C4-2B (cell line): ENCODE measurements around the gene SMO.

Experiments used
- CTCF ChIP-seq: fragments of 450-650 bp; conservative IDR thresholded peaks from 2 replicates; pipeline ENCODE4 v1.5.1; 2017; ENCODE audit warnings: mild to moderate bottlenecking
- ZFX ChIP-seq: fragments of 450-650 bp; IDR thresholded peaks from 2 replicates; pipeline ENCODE4 v1.6.1; 2017

- TF ChIP-seq CTCF, result no peak
- no peak for TF ChIP-seq ZFX
Measured at GRCh38 chr7:129262324-129262723, 73.9 kb downstream of the SMO start.
